Adrenal gland (tissue), 12 donors: ENCODE data around the gene KLHL14. TPM values are rescaled to one million over a fixed set of nuclear protein-coding genes. Genes with fewer than 3 reads are reported as not detected.

ENCODE experiments used
- DNase-seq, 7 donors: peaks; one replicate each; pipeline ENCODE4 v3.0.0-alpha.2; 2019 to 2020
- H3K27ac ChIP-seq, 5 donors: fragments of 200-600 bp; sonication (generic) in 4 of 5; 1 replicate in 3 of 5; 2 replicates in 2 of 5; pipeline versions ENCODE4 v1.5.1 to v1.8.0; 2016 to 2020; ENCODE audit warnings: mild to moderate bottlenecking in 1 of 5
- H3K27me3 ChIP-seq: fragments of 200-600 bp; 2 replicates; pipeline ENCODE4 v1.8.0; 2021
- H3K36me3 ChIP-seq, 2 donors: fragments of 200-600 bp; replicated peaks in 1 of 2; 1 replicate in 1 of 2; 2 replicates in 1 of 2; pipeline versions ENCODE4 v1.5.1 to v1.8.0; 2018 to 2022
- H3K4me1 ChIP-seq, 2 donors: fragments of 200-600 bp; replicated peaks in 1 of 2; 1 replicate in 1 of 2; 2 replicates in 1 of 2; pipeline versions ENCODE4 v1.5.1 to v1.8.0; 2018 to 2021
- H3K4me3 ChIP-seq, 4 donors: fragments of 200-600 bp; sonication (generic) in 3 of 4; one replicate each; pipeline ENCODE4 v1.5.1; 2016 to 2018
- H3K9me3 ChIP-seq, 3 donors: fragments of 200-600 bp; sonication (generic) in 1 of 3; replicated peaks in 1 of 3; 1 replicate in 2 of 3; 2 replicates in 1 of 3; pipeline versions ENCODE4 v1.5.1 to v1.8.0; 2016 to 2021
- POLR2A ChIP-seq, 2 donors: fragments of 450-650 bp; IDR thresholded peaks; one replicate each; pipeline ENCODE4 v1.6.1; 2017; ENCODE audit warnings: antibody characterized with exemption in 2 of 2, mild to moderate bottlenecking in 2 of 2, moderate library complexity in 1 of 2
- WGBS, 4 donors: extraction: QIAGEN DNeasy Blood & Tissue Kit in 2 of 4; methylation state at CpG; one replicate each; pipeline versions ENCODE4 v1.1.5 to v1.1.7; 2013 to 2017; 5-methylcytosine and 5-hydroxymethylcytosine counted together
- intact Hi-C, 2 donors: fragments of 100-400 bp; cut with DNase I; formaldehyde crosslinking; loops; one replicate each; pipeline versions ENCODE4 v1.14.1 to v1.15.0; 2022 to 2023
- polyA plus RNA-seq, 3 donors: library from polyadenylated mRNA; stranded (reverse); fragments of 200-250 nt in 2 of 3; fragments of 350-450 nt in 1 of 3; fragmentation: Illumina TruSeq in 1 of 3; extraction: RNeasy Lipid Tissue Mini Kit (QIAGEN cat#74804) in 1 of 3; gene quantifications; one replicate each; pipeline ENCODE4 v1.2.3, GENCODE V29; 2013 to 2014
- total RNA-seq, 9 donors: library from RNA; depleted of rRNA in 4 of 9; stranded (reverse); fragments of >200 nt in 4 of 9; fragments of 120-200 nt in 1 of 9; fragmentation: NEBNext Ultra II Directional in 1 of 9; extraction: Animal tissue kit (Norgen Biotek cat#: 25700) in 1 of 9; gene quantifications; one replicate each; pipeline versions ENCODE4 v1.1.0 to v1.2.4, GENCODE V29; 2013 to 2023
- TF ChIP-seq, protein P1 (sequence below), 6 experiments: fragments of 450-650 bp in 4 of 6; fragments of 200-600 bp in 2 of 6; sonication (generic) in 1 of 6; IDR thresholded peaks; 1 replicate in 5 of 6; 2 replicates in 1 of 6; pipeline versions ENCODE4 v1.5.1 to v1.8.0; 2016 to 2021; ENCODE audit warnings: antibody characterized with exemption in 6 of 6, mild to moderate bottlenecking in 2 of 6, moderate library complexity in 1 of 6
- donor health status: healthy with polysubstance abuse.
- donor health status: Bipolar disorder and iron deficiency.
- donor health status: DM: yes; HTN: yes; CAD: no.
- donor health status: DM: no; HTN: no; CAD: no.
- donor health status: DM: no; HTN: no; CAD: no.
- donor health status: DM: yes; HTN: yes; CAD: no.

The KLHL14 gene
- total and polyA plus RNA-seq, 12 donors, result 0.10 to 4.5 (median 0.32) TPM; not detected in 3

DNA sequence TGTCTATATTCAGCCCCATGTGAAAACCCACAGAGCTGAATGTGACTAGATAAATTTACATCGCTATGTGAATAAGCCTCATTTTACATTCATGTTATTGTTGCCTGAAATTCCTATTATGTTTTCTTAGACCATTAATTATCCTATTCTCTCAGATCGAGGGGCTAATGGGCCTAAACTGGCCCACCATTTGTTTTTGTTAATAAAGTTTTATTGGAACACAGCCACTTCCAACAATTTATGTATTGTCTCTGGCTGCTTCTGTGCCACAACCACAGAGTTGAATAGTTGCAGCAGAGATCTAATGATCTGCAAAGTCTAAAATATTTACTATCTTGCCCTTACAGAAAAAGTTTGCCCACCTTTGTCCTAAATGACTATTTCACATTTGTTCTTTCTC, 61.0 kb downstream of the KLHL14 start:
- Histone ChIP-seq H3K4me1 (no peaks in the 10 kb centered on the region), H3K27me3 (no peaks in the 10 kb centered on the region), H3K4me3 (no peak overlapping the region), H3K36me3 (no peaks in the 10 kb centered on the region), H3K27ac (no peak overlapping the region), H3K9me3 (no peaks in the 10 kb centered on the region)
- no peak for DNase-seq
- intact Hi-C loops, result loop anchor here in 1 of 2 donors (10.0 kb wide), 1 partner anchor 223 kb away; no protein-coding TSS in a partner anchor
- 80 to 84% (median 81%) methylated on average over 2 of the region's 2 CpGs for WGBS, 4 donors
- TF ChIP-seq POLR2A (IDR thresholded peaks at IDR 0.05), result no peak
- TF ChIP-seq, protein P1, sequence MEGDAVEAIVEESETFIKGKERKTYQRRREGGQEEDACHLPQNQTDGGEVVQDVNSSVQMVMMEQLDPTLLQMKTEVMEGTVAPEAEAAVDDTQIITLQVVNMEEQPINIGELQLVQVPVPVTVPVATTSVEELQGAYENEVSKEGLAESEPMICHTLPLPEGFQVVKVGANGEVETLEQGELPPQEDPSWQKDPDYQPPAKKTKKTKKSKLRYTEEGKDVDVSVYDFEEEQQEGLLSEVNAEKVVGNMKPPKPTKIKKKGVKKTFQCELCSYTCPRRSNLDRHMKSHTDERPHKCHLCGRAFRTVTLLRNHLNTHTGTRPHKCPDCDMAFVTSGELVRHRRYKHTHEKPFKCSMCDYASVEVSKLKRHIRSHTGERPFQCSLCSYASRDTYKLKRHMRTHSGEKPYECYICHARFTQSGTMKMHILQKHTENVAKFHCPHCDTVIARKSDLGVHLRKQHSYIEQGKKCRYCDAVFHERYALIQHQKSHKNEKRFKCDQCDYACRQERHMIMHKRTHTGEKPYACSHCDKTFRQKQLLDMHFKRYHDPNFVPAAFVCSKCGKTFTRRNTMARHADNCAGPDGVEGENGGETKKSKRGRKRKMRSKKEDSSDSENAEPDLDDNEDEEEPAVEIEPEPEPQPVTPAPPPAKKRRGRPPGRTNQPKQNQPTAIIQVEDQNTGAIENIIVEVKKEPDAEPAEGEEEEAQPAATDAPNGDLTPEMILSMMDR (IDR thresholded peaks at IDR 0.05), result no peak

DNA sequence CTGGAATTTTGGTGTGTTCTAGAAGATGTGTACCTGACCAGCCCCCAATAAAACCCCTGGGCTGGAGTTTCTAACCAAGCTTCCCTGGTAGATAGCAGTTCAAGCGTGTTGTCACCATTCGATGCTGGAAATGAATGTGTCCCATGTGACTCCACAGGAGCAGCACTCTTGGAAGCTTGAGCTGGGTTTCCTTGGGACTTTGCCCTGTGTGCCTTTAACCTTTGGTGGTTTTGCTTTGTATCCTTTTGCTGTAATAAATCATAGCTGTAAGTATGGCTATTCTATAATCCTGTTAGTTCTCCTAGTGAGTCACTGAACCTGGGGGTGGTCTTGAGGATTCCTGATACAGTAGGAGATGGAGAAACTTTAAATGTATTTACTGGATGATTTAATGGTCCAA, 65.2 kb downstream of the KLHL14 start:
- H3K4me1 ChIP-seq, result no peaks in the 10 kb centered on the region
- no peaks in the 10 kb centered on the region for H3K36me3 ChIP-seq
- no peak for DNase-seq
- H3K9me3 ChIP-seq, result no peaks in the 10 kb centered on the region
- TF ChIP-seq, protein P1 (IDR thresholded peaks at IDR 0.05), result no peak
- no peak for TF ChIP-seq POLR2A (IDR thresholded peaks at IDR 0.05)
- WGBS, 4 donors, result 81 to 100% (median 83%) methylated on average over 2 of the region's 2 CpGs
- intact Hi-C loops, result no loop called here
- H3K27me3 ChIP-seq, result no peaks in the 10 kb centered on the region
- H3K4me3 ChIP-seq, result no peak overlapping the region
- no peak overlapping the region for H3K27ac ChIP-seq

DNA sequence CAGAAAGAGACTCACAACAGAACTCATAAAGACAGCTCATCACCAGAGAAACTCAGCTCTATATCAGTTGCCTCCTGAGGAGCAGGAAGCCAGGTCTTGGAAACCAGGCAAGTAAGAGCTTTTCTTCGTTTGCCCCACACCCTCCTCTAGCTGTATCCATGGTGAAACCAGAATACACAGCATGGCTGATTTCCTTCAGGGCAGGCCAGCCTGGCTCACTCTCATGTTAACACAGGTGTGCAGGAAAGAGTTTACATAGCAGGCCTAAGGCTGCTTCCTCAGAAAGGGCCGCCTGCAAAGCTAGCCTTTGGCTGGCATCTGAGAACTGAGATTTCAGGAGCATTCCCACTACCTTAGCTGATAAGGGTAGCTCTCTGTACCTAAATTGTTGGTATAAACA, 65.7 kb downstream of the KLHL14 start:
- DNase-seq, result no peak

DNA sequence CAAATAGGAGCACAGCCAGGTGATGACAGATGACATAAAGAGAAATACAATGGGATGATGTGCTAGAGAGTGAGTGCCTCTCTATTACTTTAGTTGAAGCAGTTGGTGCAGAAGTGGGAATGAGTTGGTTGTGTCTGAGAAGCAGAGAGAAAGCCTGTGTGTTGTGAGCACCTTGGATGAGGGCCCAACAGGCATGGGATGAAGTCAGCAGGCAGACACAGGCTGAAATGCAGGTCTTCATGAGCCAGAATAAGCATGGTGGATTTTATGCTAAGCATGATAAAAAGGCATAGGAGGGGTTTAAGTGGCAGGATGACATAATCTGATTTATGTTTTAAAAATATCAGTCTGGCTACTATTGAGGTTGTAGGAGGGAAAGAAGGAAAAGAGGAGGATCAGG, 71.5 kb downstream of the KLHL14 start:
- DNase-seq, result no peak
- H3K27me3 ChIP-seq, result no peaks in the 10 kb centered on the region
- intact Hi-C loops, result no loop called here

More for the DNA sequence above, 65.7 kb downstream of the KLHL14 start:
- no peaks in the 10 kb centered on the region for H3K9me3 ChIP-seq
- intact Hi-C loops, result no loop called here
- H3K36me3 ChIP-seq, result no peaks in the 10 kb centered on the region
- no peak for TF ChIP-seq POLR2A (IDR thresholded peaks at IDR 0.05)
- TF ChIP-seq, protein P1 (IDR thresholded peaks at IDR 0.05), result no peak
- no peaks in the 10 kb centered on the region for H3K27me3 ChIP-seq
- no peak overlapping the region for H3K4me3 ChIP-seq
- no peaks in the 10 kb centered on the region for H3K4me1 ChIP-seq
- WGBS, 4 donors, result 50 to 78% (median 69%) methylated on average over 2 of the region's 2 CpGs
- H3K27ac ChIP-seq, result no peak overlapping the region

More for the DNA sequence above, 71.5 kb downstream of the KLHL14 start:
- H3K4me3 ChIP-seq, result no peak overlapping the region
- no peak for TF ChIP-seq POLR2A (IDR thresholded peaks at IDR 0.05)
- TF ChIP-seq, protein P1 (IDR thresholded peaks at IDR 0.05), result no peak
- H3K9me3 ChIP-seq, result no peaks in the 10 kb centered on the region
- H3K4me1 ChIP-seq, result no peaks in the 10 kb centered on the region
- H3K27ac ChIP-seq, result no peak overlapping the region
- H3K36me3 ChIP-seq, result no peaks in the 10 kb centered on the region
